NCI-H1694 treated with DMSO at 0.1 percent for 48 hours (cell line): ENCODE measurements around the gene COMT.
"Not testable (repeated sequence)": the region's sequence is repeated elsewhere in the genome, so short reads cannot be mapped to it uniquely, and the experiment has no call there.

Experiments used
- DNase-seq: peaks from one replicate; lab custom pipeline; 2025; lab: John Stamatoyannopoulos, UW

COMT gene

DNA sequence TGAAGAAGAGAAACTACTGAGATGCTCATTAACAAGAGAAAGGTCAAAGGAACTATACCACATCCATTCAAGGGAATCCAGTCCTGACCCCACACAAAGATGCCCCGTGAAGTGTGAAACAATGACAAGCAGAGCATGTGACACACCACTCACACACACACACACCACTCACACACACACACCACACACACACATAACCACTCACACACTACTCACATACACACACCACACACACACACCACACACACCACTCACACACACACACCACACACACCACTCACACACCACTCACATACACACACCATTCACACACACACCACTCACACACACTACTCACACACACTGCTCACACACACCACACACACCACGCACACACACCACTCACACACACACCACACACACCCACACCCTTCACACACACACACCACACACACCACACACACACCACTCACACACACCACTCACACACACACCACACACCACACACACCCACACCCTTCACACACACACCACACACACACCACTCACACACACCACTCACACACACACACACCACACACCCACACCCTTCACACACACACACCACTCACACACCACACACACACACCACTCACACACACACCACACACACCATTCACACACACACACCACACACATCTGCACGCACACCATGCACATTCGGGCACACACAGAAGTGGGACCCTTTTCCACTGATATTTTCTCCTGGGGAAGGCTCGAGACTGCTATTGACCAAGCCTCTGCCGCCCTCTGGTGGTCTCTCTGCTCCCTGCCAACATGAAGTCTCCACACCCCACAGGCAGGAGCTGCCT, 32.0 kb upstream of the COMT start:
- peak; percentile 43 for DNase-seq

DNA sequence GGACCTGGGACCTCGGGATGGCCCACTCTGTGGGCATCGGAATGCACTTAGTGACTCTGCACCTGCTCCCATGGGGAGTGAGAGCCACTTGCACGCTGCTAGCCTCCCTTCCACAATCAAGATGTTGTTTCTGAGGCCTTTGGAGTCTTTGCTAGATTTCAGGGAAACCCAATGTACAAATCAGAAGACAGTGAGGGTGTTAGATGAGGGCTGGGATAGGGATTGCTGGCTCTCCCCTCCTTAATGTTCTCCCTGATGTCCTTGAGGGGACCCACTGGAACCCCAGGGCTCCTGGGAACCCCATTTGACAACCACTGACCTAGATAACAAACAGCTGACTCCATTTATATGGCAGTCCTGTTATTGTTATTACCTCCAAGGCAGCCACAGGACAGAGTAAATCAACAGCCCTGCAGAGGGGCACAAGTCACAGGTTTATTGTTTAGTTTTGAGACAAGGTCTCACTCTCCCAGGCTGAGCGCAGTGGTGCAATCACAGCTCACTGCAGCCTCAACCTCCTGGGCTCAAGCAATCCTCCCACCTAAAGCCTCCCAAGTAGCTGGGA, 31.3 kb upstream of the COMT start:
- DNase-seq = no peak

- DNase-seq = no peak
These were observed 29.9 kb upstream of the COMT start for GRCh38 chr22:19911540-19912270.

DNA sequence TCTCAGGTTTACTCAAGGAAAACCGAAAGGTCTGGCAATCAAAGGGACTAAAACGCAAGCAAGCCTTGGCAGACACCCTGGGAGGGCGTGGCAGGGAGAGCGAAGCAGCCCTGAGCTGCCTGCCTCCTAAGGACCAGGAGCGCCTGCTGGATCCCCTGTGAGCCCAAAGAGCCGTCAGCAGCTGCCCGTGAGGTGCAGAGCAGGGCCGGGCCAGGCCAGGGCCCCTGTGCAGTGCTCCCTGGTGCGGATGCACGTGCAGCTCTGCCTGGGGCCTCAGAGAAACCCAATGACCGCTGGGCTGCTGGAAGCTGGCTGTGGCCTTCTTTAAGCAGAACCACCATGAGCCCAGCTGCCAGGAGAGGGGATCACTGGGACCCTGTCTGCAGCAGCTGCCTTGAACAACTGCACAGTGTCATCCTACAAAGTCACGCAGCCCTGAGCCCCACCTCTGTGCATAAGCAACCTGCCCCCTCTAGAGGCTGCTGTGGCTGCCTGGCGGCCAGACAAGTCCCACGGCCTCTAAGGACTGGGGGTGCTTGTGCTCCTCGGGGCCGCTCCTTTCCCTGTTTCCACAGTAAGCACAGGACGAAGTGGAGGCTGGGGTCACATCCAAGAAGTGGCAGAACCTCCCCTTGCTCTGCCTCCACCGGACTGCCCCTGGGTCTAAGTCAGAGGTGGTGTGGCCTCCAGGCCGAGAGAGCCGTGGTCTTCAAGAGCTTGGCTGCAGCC, 29.1 kb upstream of the COMT start:
- DNase-seq = no peak

DNA sequence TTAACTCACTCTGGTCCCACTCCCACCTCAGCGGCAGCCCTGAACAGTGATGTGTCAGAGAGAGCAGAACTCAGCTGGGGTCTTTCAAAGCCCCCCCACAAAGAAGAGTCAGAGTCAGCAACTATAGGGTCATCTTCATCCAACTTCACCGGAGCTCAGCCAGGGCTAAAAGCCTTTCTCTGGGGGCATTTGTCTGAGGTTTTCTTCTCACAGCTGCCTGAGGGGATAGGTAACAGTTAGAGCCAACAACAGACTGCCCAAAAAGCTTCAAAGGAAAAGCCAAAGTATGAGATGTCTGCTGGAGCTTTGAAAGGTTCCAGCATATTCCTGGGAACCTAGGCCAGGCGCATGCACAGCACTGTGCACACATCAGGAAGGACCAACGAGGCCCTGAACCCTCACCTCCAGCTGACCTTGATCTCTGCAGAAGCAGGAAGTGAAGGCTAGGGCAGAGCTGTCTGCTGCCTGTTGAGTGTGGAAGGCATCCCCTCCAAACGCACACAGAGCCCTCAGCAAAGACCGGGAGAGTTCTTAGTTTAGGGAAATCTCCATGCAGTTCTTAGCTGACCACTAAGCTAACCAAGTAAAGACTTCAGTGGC, 28.1 kb upstream of the COMT start:
- no peak for DNase-seq

GRCh38 chr22:19914201-19914943, 27.2 kb upstream of the COMT start:
- DNase-seq = no peak

DNA sequence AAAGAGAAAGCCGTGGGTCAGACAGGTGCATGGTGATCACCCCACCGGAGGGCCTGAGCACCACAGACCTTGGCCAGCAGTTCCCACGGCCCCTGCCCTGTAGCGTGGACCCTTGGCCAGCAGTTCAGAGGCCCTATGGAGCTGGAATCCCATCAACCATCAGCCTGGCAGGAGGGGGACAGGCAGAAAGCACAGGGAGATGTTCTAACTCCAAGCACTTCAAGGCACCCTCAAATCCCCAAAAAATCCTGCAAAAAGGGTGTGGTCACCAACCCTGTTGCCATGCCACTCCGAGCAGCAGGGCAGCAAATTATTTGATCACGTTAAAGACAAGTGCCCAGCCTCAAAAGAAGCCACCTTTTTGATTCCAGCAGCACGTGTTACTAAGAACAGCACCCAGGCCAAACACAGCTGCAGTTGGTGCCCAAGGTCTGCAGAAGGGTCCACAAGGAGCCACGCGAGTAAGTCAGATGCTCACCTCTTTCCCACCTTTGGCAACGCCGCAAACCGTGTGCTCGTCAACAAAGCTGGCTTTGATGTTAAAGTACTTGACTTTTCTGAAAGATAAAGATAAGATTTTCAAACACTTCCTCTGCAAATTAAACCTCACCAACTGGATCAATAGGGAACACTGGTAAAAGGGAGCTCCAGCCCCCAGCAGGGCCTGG, 26.2 kb upstream of the COMT start:
- DNase-seq = no peak

GRCh38 chr22:19916006-19916405, 25.6 kb upstream of the COMT start:
- DNase-seq = no peak

GRCh38 chr22:19916941-19917340, 24.6 kb upstream of the COMT start:
- DNase-seq = no peak

GRCh38 chr22:19917389-19918138, 24.0 kb upstream of the COMT start:
- no peak for DNase-seq

- no peak for DNase-seq
These were observed 23.1 kb upstream of the COMT start for GRCh38 chr22:19918332-19919106.

DNA sequence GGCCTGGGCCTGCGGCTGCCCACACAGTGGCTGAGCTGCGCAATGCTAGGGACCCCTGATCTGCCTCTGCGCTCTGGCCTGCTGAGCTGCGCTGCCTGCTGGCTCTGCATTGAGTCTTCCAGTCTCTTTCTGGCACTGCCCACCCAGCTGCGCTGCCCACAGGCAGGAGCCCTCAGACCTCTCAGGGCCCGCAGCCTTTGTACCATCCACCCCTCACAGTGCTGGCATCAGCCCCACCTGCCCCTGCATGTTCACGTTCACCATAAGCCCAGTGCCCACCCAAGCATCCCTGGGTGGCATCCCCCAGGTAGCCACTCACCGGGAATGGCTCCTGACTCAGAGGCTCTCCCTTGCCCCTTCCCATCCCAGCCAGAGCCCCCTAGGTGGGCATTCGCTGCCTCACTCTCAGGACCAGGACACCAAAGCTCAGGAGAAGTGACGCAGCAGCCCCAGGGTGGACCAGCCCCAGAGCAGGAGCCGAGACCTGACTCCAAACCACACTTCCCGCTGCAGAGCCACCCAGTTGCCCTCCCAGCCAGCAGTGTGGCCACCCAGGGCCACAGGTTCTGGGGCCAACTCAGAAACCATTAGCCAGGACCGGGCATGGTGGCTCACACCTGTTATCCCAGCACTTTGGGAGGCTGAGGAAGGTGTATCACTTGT, 21.7 kb upstream of the COMT start:
- DNase-seq = no peak

DNA sequence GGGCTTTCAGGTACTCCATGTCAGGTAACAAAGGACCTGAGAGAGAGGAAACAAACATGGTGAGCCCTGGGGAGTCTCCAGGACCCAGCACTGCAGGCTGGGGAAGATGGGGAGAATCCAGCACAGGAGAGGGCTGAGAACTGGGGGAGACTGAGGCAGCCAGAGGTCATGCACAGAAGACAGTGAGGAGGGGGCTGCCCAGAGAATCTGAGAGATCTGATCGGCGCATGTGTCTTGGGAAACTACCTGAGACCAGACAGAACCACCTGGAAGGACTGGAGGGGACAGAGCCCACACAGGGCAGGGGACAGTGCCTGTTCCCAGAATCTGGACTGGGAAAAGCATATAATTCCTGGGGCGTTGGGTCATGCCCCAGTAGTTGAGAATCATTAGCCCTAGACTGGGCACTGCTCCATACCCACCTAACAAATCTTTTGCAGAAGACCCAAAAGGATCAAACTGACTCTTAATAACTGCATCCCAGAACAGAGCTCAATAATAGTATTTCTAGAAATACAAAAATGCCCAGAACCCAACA, 20.0 kb upstream of the COMT start:
- no peak for DNase-seq

DNA sequence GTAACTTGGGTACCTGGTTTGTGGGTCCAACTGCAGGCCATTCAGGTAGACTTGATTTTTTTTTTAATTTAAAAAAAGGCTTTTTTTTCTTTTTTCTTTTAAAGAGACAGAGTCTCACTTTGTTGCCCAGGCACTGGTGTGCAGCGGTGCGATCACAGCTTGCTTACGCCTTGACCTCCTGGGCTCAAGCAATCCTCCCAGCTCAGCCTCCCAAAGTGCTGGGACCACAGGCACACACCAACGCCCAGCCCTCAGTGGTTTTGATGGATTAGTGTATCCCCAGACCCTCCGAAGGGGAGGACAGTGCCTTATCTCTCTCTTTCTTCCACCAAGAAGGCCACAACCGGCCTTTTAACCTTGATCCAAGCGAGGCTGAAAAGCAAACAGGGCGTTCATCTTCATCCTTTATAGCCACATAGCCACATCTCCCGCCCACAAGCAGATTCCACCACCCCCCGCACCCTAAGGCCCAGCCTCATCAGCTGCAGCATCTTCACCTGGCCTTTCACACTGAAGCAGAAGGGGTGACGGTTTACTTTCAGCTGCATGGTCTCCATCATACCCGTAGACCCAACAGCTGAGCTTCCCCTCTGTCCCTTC, 17.6 kb upstream of the COMT start:
- DNase-seq = no peak

- not testable (repeated sequence) for DNase-seq
These were observed 15.5 kb upstream of the COMT start for GRCh38 chr22:19926028-19926427.

DNA sequence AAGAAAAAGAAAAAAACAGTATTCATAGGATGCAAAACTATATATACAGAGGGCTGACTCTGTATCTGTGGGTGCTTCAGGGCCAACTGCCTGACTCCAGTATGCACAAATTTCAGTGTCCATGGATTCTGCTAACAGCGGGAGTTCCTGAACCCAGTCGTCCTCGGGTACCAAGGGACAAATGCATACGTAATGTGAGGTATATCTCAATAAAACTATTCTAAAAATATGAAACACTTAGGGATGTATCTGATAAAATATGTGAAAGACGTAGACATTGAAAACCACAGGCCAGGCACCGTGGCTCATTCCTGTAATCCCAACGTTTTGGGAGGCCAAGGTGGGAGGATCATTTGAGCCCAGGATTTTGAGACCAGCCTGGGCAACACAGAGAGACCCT, 13.9 kb upstream of the COMT start:
- DNase-seq = no peak

- no peak for DNase-seq
These were observed 13.4 kb upstream of the COMT start for GRCh38 chr22:19928207-19928606.
